Endothelial cell of umbilical vein (primary cell): ENCODE results near the gene ZNF423. TPM values are rescaled to one million over a fixed set of nuclear protein-coding genes. Genes with fewer than 3 reads are reported as not detected.

ENCODE experiments used
- BruUV-seq: library from RNA; stranded (reverse); fragments of 400-500 nt; replicated peaks from 2 replicates; lab custom pipeline; 2021; lab: Mats Ljungman, UMichigan
- CTCF ChIA-PET: fragments of 300-600, 350-600 bp; sonication (Branson Sonifier 250); formaldehyde crosslinking; loops from one replicate; lab custom pipeline; 2021; ENCODE audit warnings: antibody characterized with exemption, inconsistent platforms; lab: Charles Lee
- POLR2A ChIA-PET: fragments of 300-600, 350-600 bp; sonication (Branson Sonifier 250); formaldehyde crosslinking; loops from one replicate; lab custom pipeline; 2021; ENCODE audit warnings: antibody characterized with exemption, inconsistent platforms; lab: Charles Lee
- DNase-seq: peaks from one replicate; pipeline ENCODE4 v3.0.0-alpha.2; 2011; ENCODE audit warnings: low read depth, low spot score
- FAIRE-seq: peaks from 2 replicates; lab custom pipeline; 2011; peaks lifted over from hg19 to GRCh38; lab: Jason Lieb, UNC
- H2AFZ ChIP-seq: 2 replicates; pipeline ENCODE4 v1.6.0; 2012; ENCODE audit warnings: low read depth, low read length, control low read depth, inconsistent platforms
- H3K27ac ChIP-seq: 2 replicates; pipeline ENCODE4 v1.5.1; 2011; ENCODE audit warnings: low read depth, mild to moderate bottlenecking, control low read depth, low read length, moderate library complexity; ENCODE audit not compliant: insufficient read depth
- H3K27me3 ChIP-seq, 2 experiments: 2 replicates each; pipeline versions ENCODE4 v1.6.0 to v1.6.1; 2011; ENCODE audit warnings: low read length in 2 of 2, mixed read lengths in 1 of 2; ENCODE audit not compliant: control insufficient read depth in 2 of 2, insufficient read depth in 2 of 2
- H3K36me3 ChIP-seq, 2 experiments: 2 replicates in 1 of 2; 3 replicates in 1 of 2; pipeline ENCODE4 v1.5.1; 2011; ENCODE audit warnings: low read length in 2 of 2, mild to moderate bottlenecking in 1 of 2, moderate library complexity in 1 of 2; ENCODE audit not compliant: control insufficient read depth in 2 of 2, insufficient read depth in 2 of 2; ENCODE audit errors: extremely low read depth in 1 of 2
- H3K4me1 ChIP-seq: 3 replicates; pipeline ENCODE4 v1.5.1; 2011; ENCODE audit warnings: mild to moderate bottlenecking, low read length; ENCODE audit not compliant: control insufficient read depth, insufficient read depth; ENCODE audit errors: extremely low read depth
- H3K4me2 ChIP-seq: 2 replicates; pipeline ENCODE4 v1.6.1; 2011; ENCODE audit warnings: low read length, control low read depth, mixed read lengths; ENCODE audit not compliant: insufficient read depth
- H3K4me3 ChIP-seq, 3 experiments: fragments of 200-600 bp in 1 of 3; sonication (generic), shearing (Covaris generic) in 1 of 3; replicated peaks in 1 of 3; 2 replicates each; pipeline ENCODE4 v1.5.1; 2011 to 2016; ENCODE audit warnings: control low read depth in 3 of 3, low read length in 3 of 3, mild to moderate bottlenecking in 2 of 3, inconsistent platforms in 1 of 3, low read depth in 1 of 3, moderate library complexity in 1 of 3; ENCODE audit not compliant: insufficient read depth in 1 of 3
- H3K79me2 ChIP-seq: 2 replicates; pipeline ENCODE4 v1.6.0; 2012; ENCODE audit warnings: low read length, inconsistent platforms; ENCODE audit not compliant: control insufficient read depth, insufficient read depth
- H3K9ac ChIP-seq: replicated peaks from 2 replicates; pipeline ENCODE3; 2011; ENCODE audit warnings: low read length, control low read depth; ENCODE audit not compliant: insufficient read depth; ENCODE audit errors: extremely low read depth
- H3K9me1 ChIP-seq: replicated peaks from 3 replicates; pipeline ENCODE4 v1.6.0; 2011; ENCODE audit warnings: mild to moderate bottlenecking, low read length; ENCODE audit not compliant: control insufficient read depth, insufficient read depth; ENCODE audit errors: extremely low read depth
- H3K9me3 ChIP-seq: replicated peaks from 2 replicates; pipeline ENCODE4 v1.5.1; 2012; ENCODE audit warnings: low read length, inconsistent platforms; ENCODE audit not compliant: control insufficient read depth, insufficient read depth
- H4K20me1 ChIP-seq: replicated peaks from 2 replicates; pipeline ENCODE3; 2011; ENCODE audit warnings: mild to moderate bottlenecking, low read length; ENCODE audit not compliant: control insufficient read depth, insufficient read depth; ENCODE audit errors: extremely low read depth
- FOS ChIP-seq: IDR thresholded peaks from 2 replicates; pipeline ENCODE4 v1.6.1; 2011; ENCODE audit warnings: mild to moderate bottlenecking, low read length, moderate library complexity, borderline replicate concordance; ENCODE audit not compliant: insufficient read depth
- dilution Hi-C: fragments of 300-500 bp; cut with MboI; formaldehyde crosslinking; loops from one replicate; pipeline ENCODE4 v1.15.0; 2019; ENCODE audit warnings: low sequenced_read_pairs; ENCODE audit not compliant: extremely low pct_ligation_motif_present
- intact Hi-C: fragments of 100-400 bp; cut with micrococcal nuclease; formaldehyde crosslinking; loops from one replicate; pipeline ENCODE4 v1.10.0; 2022
- polyA plus RNA-seq, 4 experiments: library from polyadenylated mRNA; depleted of rRNA in 3 of 4; stranded (reverse) in 3 of 4; unstranded in 1 of 4; fragments of >200 nt; gene quantifications; 2 replicates each; pipeline versions ENCODE4 v1.2.1 to v1.2.3, GENCODE V29; 2011 to 2012; ENCODE audit warnings: missing spikeins in 1 of 4
- total RNA-seq: library from RNA; stranded (reverse); gene quantifications from 2 replicates; pipeline ENCODE4 v1.2.3, GENCODE V29; 2021
- TF ChIP-seq, protein P1 (sequence below), 2 donors: IDR thresholded peaks; 1 replicate in 1 of 2; 2 replicates in 1 of 2; pipeline ENCODE4 v1.5.1; 2011; ENCODE audit warnings: low read length in 2 of 2, mild to moderate bottlenecking in 2 of 2, moderate library complexity in 2 of 2, control low read depth in 1 of 2, inconsistent platforms in 1 of 2, low read depth in 1 of 2; ENCODE audit not compliant: insufficient read depth in 1 of 2; ENCODE audit errors: extremely low read depth in 1 of 2

Gene ZNF423
- total and polyA plus RNA-seq, 2 donors (not counting 3 experiments of a cell fraction or from before 2014, with no cell fraction given), result 2.2 to 8.1 TPM

DNA sequence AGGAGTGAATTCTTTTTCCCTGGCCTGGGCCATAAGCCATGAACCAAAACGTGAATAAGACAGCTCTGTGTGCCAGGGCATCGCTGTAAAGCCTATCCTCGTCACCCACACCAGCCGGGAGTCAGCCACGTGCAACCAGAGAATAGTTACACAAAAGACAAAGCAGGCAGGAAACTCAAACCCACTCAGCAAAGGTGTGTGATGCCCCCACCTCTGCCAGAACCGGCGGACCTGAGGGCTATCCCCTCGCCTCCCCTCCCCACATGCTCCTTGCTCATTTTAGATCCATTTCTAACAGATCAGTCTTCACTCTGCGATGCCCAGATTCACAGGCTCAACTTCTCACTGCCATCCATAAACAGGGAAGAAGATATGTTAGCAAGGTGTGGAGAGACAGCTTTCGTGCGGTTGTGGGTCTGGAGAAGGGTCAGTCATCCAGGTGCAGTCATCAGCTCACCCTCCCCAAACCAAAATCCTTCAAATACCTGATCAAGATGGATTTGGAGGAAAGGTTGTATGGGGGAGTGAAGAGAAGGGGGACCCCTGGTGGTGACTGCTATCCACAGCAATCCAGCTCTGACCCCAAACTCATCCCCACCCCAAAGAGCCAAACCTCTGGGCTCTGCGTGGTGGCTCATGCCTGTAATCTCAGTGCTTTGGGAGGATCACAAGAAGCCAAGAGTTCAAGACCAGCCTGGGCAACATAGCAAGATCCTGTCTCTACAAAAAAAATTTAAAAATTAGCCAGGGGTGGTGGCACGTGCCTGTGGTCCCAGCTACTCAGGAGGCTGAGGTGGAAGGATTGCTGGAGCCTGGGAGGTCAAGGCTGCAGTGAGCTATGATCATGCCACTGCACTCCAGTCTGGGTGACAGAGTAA lies 263.1 kb downstream of the ZNF423 start:
- dilution Hi-C loops, result no loop called here
- POLR2A ChIA-PET, result no interaction called here

More for the DNA sequence above, 263.1 kb downstream of the ZNF423 start:
- FAIRE-seq (peak; percentile 91), DNase-seq (peak; percentile 33)
- BruUV-seq, result no TSS peak
- H3K4me1 ChIP-seq, result peaks cover 4% of the 10 kb centered on the region
- H3K79me2 ChIP-seq, result no peaks in the 10 kb centered on the region
- H3K27ac ChIP-seq, result no peak overlapping the region
- H3K27me3 ChIP-seq, result no peaks in the 10 kb centered on the region
- H3K9me1 ChIP-seq, result no peaks in the 10 kb centered on the region
- H3K36me3 ChIP-seq, result no peaks in the 10 kb centered on the region
- no peak overlapping the region for H2AFZ ChIP-seq
- TF ChIP-seq FOS, result no peak
- TF ChIP-seq, protein P1, sequence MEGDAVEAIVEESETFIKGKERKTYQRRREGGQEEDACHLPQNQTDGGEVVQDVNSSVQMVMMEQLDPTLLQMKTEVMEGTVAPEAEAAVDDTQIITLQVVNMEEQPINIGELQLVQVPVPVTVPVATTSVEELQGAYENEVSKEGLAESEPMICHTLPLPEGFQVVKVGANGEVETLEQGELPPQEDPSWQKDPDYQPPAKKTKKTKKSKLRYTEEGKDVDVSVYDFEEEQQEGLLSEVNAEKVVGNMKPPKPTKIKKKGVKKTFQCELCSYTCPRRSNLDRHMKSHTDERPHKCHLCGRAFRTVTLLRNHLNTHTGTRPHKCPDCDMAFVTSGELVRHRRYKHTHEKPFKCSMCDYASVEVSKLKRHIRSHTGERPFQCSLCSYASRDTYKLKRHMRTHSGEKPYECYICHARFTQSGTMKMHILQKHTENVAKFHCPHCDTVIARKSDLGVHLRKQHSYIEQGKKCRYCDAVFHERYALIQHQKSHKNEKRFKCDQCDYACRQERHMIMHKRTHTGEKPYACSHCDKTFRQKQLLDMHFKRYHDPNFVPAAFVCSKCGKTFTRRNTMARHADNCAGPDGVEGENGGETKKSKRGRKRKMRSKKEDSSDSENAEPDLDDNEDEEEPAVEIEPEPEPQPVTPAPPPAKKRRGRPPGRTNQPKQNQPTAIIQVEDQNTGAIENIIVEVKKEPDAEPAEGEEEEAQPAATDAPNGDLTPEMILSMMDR (IDR thresholded peaks at IDR 0.05; ENCODE audit: extremely low read depth in 1 of 2, insufficient read depth in 1 of 2, low read depth in 1 of 2, low read length in 2 of 2), result peak; percentile 64 to 88
- intact Hi-C loops, result loop anchor here (1.0 kb wide), 2 partner anchors 100 to 184 kb away; no protein-coding TSS in a partner anchor
- no peak overlapping the region for H3K4me2 ChIP-seq
- no peak overlapping the region for H3K4me3 ChIP-seq
- H3K9ac ChIP-seq, result no peak overlapping the region
- CTCF ChIA-PET, result interaction anchor here (0.5 to 2.2 kb wide), 27 partner anchors 9 to 1214 kb away, joined by 3 to 17 read pairs (median 4); partner anchors contain the start of gene ZNF423
- H4K20me1 ChIP-seq, result no peaks in the 10 kb centered on the region
- H3K9me3 ChIP-seq, result no peaks in the 10 kb centered on the region
